Stomach (tissue), 9 donors: Measurements from ENCODE around the gene SCAF8. TPM values are rescaled to one million over a fixed set of nuclear protein-coding genes. Genes with fewer than 3 reads are reported as not detected.
"Not testable (repeated sequence)": the region's sequence is repeated elsewhere in the genome, so short reads cannot be mapped to it uniquely, and the experiment has no call there.

Experiments used
- DNase-seq, 2 donors: peaks; one replicate each; pipeline versions ENCODE4 v3.0.0 to v3.0.0-alpha.2; 2013 to 2019
- H3K27ac ChIP-seq, 5 donors: fragments of 200-600 bp in 4 of 5; sonication (generic) in 4 of 5; one replicate each; pipeline ENCODE4 v1.5.1; 2013 to 2019; ENCODE audit warnings: mild to moderate bottlenecking in 1 of 5, moderate library complexity in 1 of 5
- H3K27me3 ChIP-seq, 3 donors: fragments of 200-600 bp; sonication (generic); one replicate each; pipeline ENCODE4 v1.5.1; 2017 to 2019; ENCODE audit warnings: mixed run types in 1 of 3
- H3K36me3 ChIP-seq, 4 donors: fragments of 200-600 bp; sonication (generic); 1 replicate in 3 of 4; 2 replicates in 1 of 4; pipeline ENCODE4 v1.5.1; 2016 to 2019
- H3K4me1 ChIP-seq, 4 donors: fragments of 200-600 bp; sonication (generic); one replicate each; pipeline ENCODE4 v1.5.1; 2016 to 2019
- H3K4me3 ChIP-seq, 4 donors: fragments of 200-600 bp; sonication (generic) in 3 of 4; one replicate each; pipeline ENCODE4 v1.5.1; 2016 to 2019; ENCODE audit warnings: mild to moderate bottlenecking in 1 of 4
- H3K9me3 ChIP-seq, 4 donors: fragments of 200-600 bp; sonication (generic); one replicate each; pipeline ENCODE4 v1.5.1; 2016 to 2019
- CTCF ChIP-seq, 7 experiments: fragments of 450-650 bp in 4 of 7; fragments of 200-600 bp in 3 of 7; sonication (generic) in 3 of 7; IDR thresholded peaks; one replicate each; pipeline ENCODE4 v1.5.1; 2016 to 2019; ENCODE audit warnings: antibody characterized with exemption in 7 of 7, control low read depth in 2 of 7, mild to moderate bottlenecking in 1 of 7
- EP300 ChIP-seq: sonication (generic); formaldehyde crosslinking; IDR thresholded peaks from one replicate; pipeline ENCODE4 v1.6.1; 2017; ENCODE audit warnings: antibody characterized with exemption
- POLR2A ChIP-seq, 4 donors: fragments of 450-650 bp; IDR thresholded peaks; one replicate each; pipeline ENCODE4 v1.6.1; 2016; ENCODE audit warnings: antibody characterized with exemption in 4 of 4, control low read depth in 2 of 4, mild to moderate bottlenecking in 1 of 4, moderate library complexity in 1 of 4
- POLR2AphosphoS5 ChIP-seq, 3 donors: sonication (generic); formaldehyde crosslinking; IDR thresholded peaks; one replicate each; pipeline ENCODE4 v1.6.1; 2016; ENCODE audit warnings: antibody characterized with exemption in 3 of 3
- WGBS, 5 donors: extraction: QIAGEN DNeasy Blood & Tissue Kit in 3 of 5; methylation state at CpG; one replicate each; pipeline versions ENCODE4 v1.1.5 to v1.1.7; 2013 to 2018; 5-methylcytosine and 5-hydroxymethylcytosine counted together
- intact Hi-C: fragments of 100-400 bp; cut with DNase I; formaldehyde crosslinking; loops from one replicate; pipeline ENCODE4 v1.15.1; 2023; ENCODE audit warnings: low total_unique reads
- polyA plus RNA-seq, 3 donors: library from polyadenylated mRNA; stranded (reverse); fragments of 200-250 nt; gene quantifications; one replicate each; pipeline ENCODE4 v1.2.3, GENCODE V29; 2013
- total RNA-seq, 5 donors: library from RNA; depleted of rRNA; stranded (reverse); fragments of >200 nt; gene quantifications; one replicate each; pipeline versions ENCODE4 v1.1.0 to v1.2.3, GENCODE V29; 2014 to 2016
- donor health status: healthy with polysubstance abuse.
- donor health status: Bipolar disorder and iron deficiency.
- donor health status: healthy.

Gene SCAF8
- total and polyA plus RNA-seq, 8 donors = 6.6 to 62.5 (median 15.4) TPM

- Histone ChIP-seq H3K4me3 (no peak overlapping the region), H3K36me3 (peaks cover 0 to 14% (median 4%) of the 10 kb centered on the region in 4 donors), H3K4me1 (peaks cover 37 to 99% (median 78%) of the 10 kb centered on the region in 4 donors), H3K27me3 (no peaks in the 10 kb centered on the region), H3K27ac (no peak overlapping the region), H3K9me3 (no peaks in the 10 kb centered on the region)
- intact Hi-C loops = no loop called here
- DNase-seq = no peak
- 90 to 97% (median 93%) methylated on average over 5 of the region's 5 CpGs for WGBS, 5 donors
- TF ChIP-seq POLR2A (IDR thresholded peaks at IDR 0.05) = no peak
- TF ChIP-seq EP300 = no peak
- TF ChIP-seq CTCF (IDR thresholded peaks at IDR 0.05) = no peak
- TF ChIP-seq POLR2AphosphoS5 (IDR thresholded peaks at IDR 0.05) = no peak
Measured at GRCh38 chr6:154740658-154741057, 7.4 kb downstream of the SCAF8 start.

GRCh38 chr6:154742891-154743290, 9.7 kb downstream of the SCAF8 start:
- peaks cover 0 to 9% (median 4%) of the 10 kb centered on the region in 4 donors for H3K36me3 ChIP-seq
- no peaks in the 10 kb centered on the region for H3K27me3 ChIP-seq
- TF ChIP-seq POLR2AphosphoS5 (IDR thresholded peaks at IDR 0.05) (no peak), EP300 (no peak), CTCF (IDR thresholded peaks at IDR 0.05) (no peak), POLR2A (IDR thresholded peaks at IDR 0.05) (no peak)
- H3K27ac ChIP-seq = no peak overlapping the region
- H3K9me3 ChIP-seq = no peaks in the 10 kb centered on the region
- peaks cover 44 to 98% (median 75%) of the 10 kb centered on the region in 4 donors for H3K4me1 ChIP-seq
- H3K4me3 ChIP-seq = no peak overlapping the region
- no peak for DNase-seq
- intact Hi-C loops = no loop called here
- 68 to 76% (median 73%) methylated on average over 4 of the region's 4 CpGs for WGBS, 5 donors

GRCh38 chr6:154744029-154744745, 11.0 kb downstream of the SCAF8 start:
- H3K36me3 ChIP-seq, H3K4me3 ChIP-seq, H3K27ac ChIP-seq, H3K9me3 ChIP-seq, intact Hi-C loops, DNase-seq, H3K27me3 ChIP-seq: not testable (repeated sequence)
- 93 to 96% (median 94%) methylated on average over 7 of the region's 7 CpGs for WGBS, 5 donors
- peaks cover 34 to 96% (median 68%) of the 10 kb centered on the region in 4 donors for H3K4me1 ChIP-seq

- Histone ChIP-seq H3K27ac (no peak overlapping the region), H3K27me3 (no peaks in the 10 kb centered on the region), H3K36me3 (peaks cover 0 to 9% (median 4%) of the 10 kb centered on the region in 4 donors), H3K4me3 (no peak overlapping the region), H3K9me3 (no peaks in the 10 kb centered on the region), H3K4me1 (peaks cover 25 to 96% (median 65%) of the 10 kb centered on the region in 4 donors)
- TF ChIP-seq POLR2AphosphoS5 (IDR thresholded peaks at IDR 0.05) = no peak
- TF ChIP-seq EP300 = no peak
- no peak for TF ChIP-seq CTCF (IDR thresholded peaks at IDR 0.05)
- no peak for TF ChIP-seq POLR2A (IDR thresholded peaks at IDR 0.05)
- 84 to 97% (median 89%) methylated on average over 2 of the region's 2 CpGs for WGBS, 5 donors
- intact Hi-C loops = no loop called here
- DNase-seq = no peak
Measured at GRCh38 chr6:154745243-154745642, 12.0 kb downstream of the SCAF8 start.

- no peaks in the 10 kb centered on the region for H3K9me3 ChIP-seq
- DNase-seq = no peak
- 86 to 88% (median 87%) methylated on average over 3 of the region's 3 CpGs for WGBS, 5 donors
- H3K4me3 ChIP-seq = no peak overlapping the region
- no peaks in the 10 kb centered on the region for H3K27me3 ChIP-seq
- H3K4me1 ChIP-seq = peaks cover 24 to 85% (median 59%) of the 10 kb centered on the region in 4 donors
- intact Hi-C loops = no loop called here
- no peaks in the 10 kb centered on the region for H3K36me3 ChIP-seq
- no peak overlapping the region for H3K27ac ChIP-seq
- no peak for TF ChIP-seq CTCF (IDR thresholded peaks at IDR 0.05)
Measured at GRCh38 chr6:154749341-154749740, 16.1 kb downstream of the SCAF8 start.
